Measurements from ENCODE around the gene FTO. TPM values are rescaled to one million over a fixed set of nuclear protein-coding genes. Genes with fewer than 3 reads are reported as not detected.

The FTO gene
- total and polyA plus RNA-seq, 12 donors: 17.8 to 310 (median 156) TPM

GRCh38 chr16:53768593-53768992 is 64.6 kb downstream of the FTO start:
- H3K27ac ChIP-seq: peak overlapping the region in 1 of 5 donors; percentile 4
- intact Hi-C loops (cut with DNase I): no loop called here

GRCh38 chr16:53769185-53769584 is 65.2 kb downstream of the FTO start:
- DNase-seq: no peak
- Histone ChIP-seq H3K27ac (no peak overlapping the region), H3K9me3 (replicated peaks in 1 of 3) (no peaks in the 10 kb centered on the region), H3K4me1 (replicated peaks in 1 of 2) (peaks cover 28 to 59% of the 10 kb centered on the region in 2 donors), H3K27me3 (no peaks in the 10 kb centered on the region), H3K4me3 (no peak overlapping the region), H3K36me3 (replicated peaks in 1 of 2) (no peaks in the 10 kb centered on the region)
- 88 to 95% (median 91%) methylated on average over 4 of the region's 4 CpGs for WGBS, 4 donors
- no peak for TF ChIP-seq POLR2A (IDR thresholded peaks at IDR 0.05)
- TF ChIP-seq CTCF (IDR thresholded peaks at IDR 0.05): no peak
- intact Hi-C loops (cut with DNase I): no loop called here

More at GRCh38 chr16:53768593-53768992, 64.6 kb downstream of the FTO start:
- no peak for DNase-seq
- H3K27me3 ChIP-seq: no peaks in the 10 kb centered on the region
- H3K36me3 ChIP-seq (replicated peaks in 1 of 2): no peaks in the 10 kb centered on the region
- no peaks in the 10 kb centered on the region for H3K9me3 ChIP-seq (replicated peaks in 1 of 3)
- WGBS, 4 donors: 51 to 67% (median 63%) methylated on average over 1 of the region's 1 CpG
- H3K4me3 ChIP-seq: no peak overlapping the region
- H3K4me1 ChIP-seq (replicated peaks in 1 of 2): peaks cover 28 to 55% of the 10 kb centered on the region in 2 donors
- TF ChIP-seq POLR2A (IDR thresholded peaks at IDR 0.05) (no peak), CTCF (IDR thresholded peaks at IDR 0.05) (no peak)

GRCh38 chr16:53769787-53770186 is 65.8 kb downstream of the FTO start:
- peaks cover 28 to 63% of the 10 kb centered on the region in 2 donors for H3K4me1 ChIP-seq (replicated peaks in 1 of 2)

GRCh38 chr16:53770641-53771040 is 66.7 kb downstream of the FTO start:
- intact Hi-C loops (cut with DNase I): no loop called here
- DNase-seq: no peak
- TF ChIP-seq CTCF (IDR thresholded peaks at IDR 0.05): no peak
- no peak for TF ChIP-seq POLR2A (IDR thresholded peaks at IDR 0.05)
- no peaks in the 10 kb centered on the region for H3K27me3 ChIP-seq
- H3K9me3 ChIP-seq (replicated peaks in 1 of 3): no peaks in the 10 kb centered on the region
- H3K4me3 ChIP-seq: no peak overlapping the region
- H3K4me1 ChIP-seq (replicated peaks in 1 of 2): peaks cover 33 to 69% of the 10 kb centered on the region in 2 donors
- 31 to 44% (median 41%) methylated on average over 4 of the region's 4 CpGs for WGBS, 4 donors
- no peaks in the 10 kb centered on the region for H3K36me3 ChIP-seq (replicated peaks in 1 of 2)
- H3K27ac ChIP-seq: peak overlapping the region in 1 of 5 donors; percentile 7

More at GRCh38 chr16:53769787-53770186, 65.8 kb downstream of the FTO start:
- no peak overlapping the region for H3K4me3 ChIP-seq
- TF ChIP-seq CTCF (IDR thresholded peaks at IDR 0.05) (no peak), POLR2A (IDR thresholded peaks at IDR 0.05) (no peak)
- no peaks in the 10 kb centered on the region for H3K9me3 ChIP-seq (replicated peaks in 1 of 3)
- no peaks in the 10 kb centered on the region for H3K36me3 ChIP-seq (replicated peaks in 1 of 2)
- H3K27ac ChIP-seq: peak overlapping the region in 1 of 5 donors; percentile 7
- no peak for DNase-seq
- no peaks in the 10 kb centered on the region for H3K27me3 ChIP-seq
- intact Hi-C loops (cut with DNase I): no loop called here

All from adrenal gland (tissue), 12 donors.